Measurements from ENCODE around the gene FOXP4. TPM values are rescaled to one million over a fixed set of nuclear protein-coding genes. Genes with fewer than 3 reads are reported as not detected.
A peak's percentile ranks its signal among the peaks of the same experiment; 100 is the strongest.

Gene FOXP4
- total and polyA plus RNA-seq, 2 of the 13 experiments (the other 11 are each of a cell fraction or from before 2014, with no cell fraction given) = 11.0 to 12.4 TPM

- TF ChIP-seq ZBTB43 (CRISPR knock-in tag; conservative IDR thresholded peaks at IDR 0.05) (no peak), HNRNPL (IDR thresholded peaks at IDR 0.05; ENCODE audit: low read depth, low read length) (peak; percentile 91), ZNF136 (CRISPR knock-in tag; IDR thresholded peaks at IDR 0.05; ENCODE audit: low read depth) (no peak), ZNF761 (CRISPR knock-in tag; conservative IDR thresholded peaks at IDR 0.05) (no peak), HMGXB4 (CRISPR knock-in tag; IDR thresholded peaks at IDR 0.05; ENCODE audit: borderline replicate concordance in 1 of 2, low read depth in 1 of 2) (no peak), ZNF232 (CRISPR knock-in tag; IDR thresholded peaks at IDR 0.05; ENCODE audit: borderline replicate concordance) (no peak), ZNF446 (CRISPR knock-in tag; IDR thresholded peaks at IDR 0.05) (no peak), RBM39 (IDR thresholded peaks at IDR 0.05; ENCODE audit: low read depth, low read length, poor library complexity, severe bottlenecking) (peak; percentile 57), PRDM10 (CRISPR knock-in tag; IDR thresholded peaks at IDR 0.05; ENCODE audit: low read depth) (no peak), ZNF670 (CRISPR knock-in tag; IDR thresholded peaks at IDR 0.05; ENCODE audit: borderline replicate concordance) (no peak), KAT8 (CRISPR knock-in tag; IDR thresholded peaks at IDR 0.05) (no peak), SP4 (CRISPR knock-in tag; IDR thresholded peaks at IDR 0.05) (peak; percentile 24; the same call in 1 of the 2 replicates), ZNF281 (CRISPR knock-in tag; IDR thresholded peaks at IDR 0.05; ENCODE audit: borderline replicate concordance) (peak; percentile 9; the same call in 1 of the 2 replicates), ATM (IDR thresholded peaks at IDR 0.05; ENCODE audit: borderline replicate concordance) (no peak), POGZ (CRISPR knock-in tag; IDR thresholded peaks at IDR 0.05) (no peak), CERS6 (CRISPR knock-in tag; IDR thresholded peaks at IDR 0.05) (no peak), PPARG (CRISPR knock-in tag; conservative IDR thresholded peaks at IDR 0.05) (no peak)
Observed at GRCh38 chr6:41502917-41503671, 43.1 kb upstream of the FOXP4 start (continued).

All from HepG2 (cell line).